ENCODE measurements around the gene RPS6KL1. TPM values are rescaled to one million over a fixed set of nuclear protein-coding genes. Genes with fewer than 3 reads are reported as not detected.

RPS6KL1 gene
- total RNA-seq, 1 experiment from 2014 or later = 4.2 TPM

GRCh38 chr14:74954947-74955228 is 31.8 kb upstream of the RPS6KL1 start:
- Histone ChIP-seq H3K27ac (no peak overlapping the region), H3K79me2 (ENCODE audit: low read depth) (no peaks in the 10 kb centered on the region), H3K9me2 (ENCODE audit: insufficient read depth) (no peaks in the 10 kb centered on the region), H3K27me3 (ENCODE audit: insufficient read depth, low read depth) (peaks cover 5% of the 10 kb centered on the region; the same call in 1 of the 2 replicates), H3K4me2 (peak overlapping the region; percentile 92), H2AFZ (peak overlapping the region; percentile 89), H3F3A (ENCODE audit: insufficient read depth, low read depth) (peaks cover 11% of the 10 kb centered on the region; the same call in 1 of the 2 replicates), H3K36me3 (ENCODE audit: low read depth) (no peaks in the 10 kb centered on the region), H3K4me1 (replicated peaks; ENCODE audit: insufficient read depth) (peaks cover 13% of the 10 kb centered on the region), H3K4me3 (peak overlapping the region; percentile 66), H3K9me3 (ENCODE audit: insufficient read depth, low read depth) (no peaks in the 10 kb centered on the region), H4K20me1 (ENCODE audit: insufficient read depth) (no peaks in the 10 kb centered on the region)
- CTCF ChIA-PET = interaction anchor here (0.7 to 0.8 kb wide), 3 partner anchors 8 to 338 kb away, joined by 3 to 4 read pairs (median 3); no protein-coding TSS in a partner anchor
- TF ChIP-seq EZH2 (IDR thresholded peaks at IDR 0.05; ENCODE audit: low read depth) = no peak
- TF ChIP-seq, protein P1, sequence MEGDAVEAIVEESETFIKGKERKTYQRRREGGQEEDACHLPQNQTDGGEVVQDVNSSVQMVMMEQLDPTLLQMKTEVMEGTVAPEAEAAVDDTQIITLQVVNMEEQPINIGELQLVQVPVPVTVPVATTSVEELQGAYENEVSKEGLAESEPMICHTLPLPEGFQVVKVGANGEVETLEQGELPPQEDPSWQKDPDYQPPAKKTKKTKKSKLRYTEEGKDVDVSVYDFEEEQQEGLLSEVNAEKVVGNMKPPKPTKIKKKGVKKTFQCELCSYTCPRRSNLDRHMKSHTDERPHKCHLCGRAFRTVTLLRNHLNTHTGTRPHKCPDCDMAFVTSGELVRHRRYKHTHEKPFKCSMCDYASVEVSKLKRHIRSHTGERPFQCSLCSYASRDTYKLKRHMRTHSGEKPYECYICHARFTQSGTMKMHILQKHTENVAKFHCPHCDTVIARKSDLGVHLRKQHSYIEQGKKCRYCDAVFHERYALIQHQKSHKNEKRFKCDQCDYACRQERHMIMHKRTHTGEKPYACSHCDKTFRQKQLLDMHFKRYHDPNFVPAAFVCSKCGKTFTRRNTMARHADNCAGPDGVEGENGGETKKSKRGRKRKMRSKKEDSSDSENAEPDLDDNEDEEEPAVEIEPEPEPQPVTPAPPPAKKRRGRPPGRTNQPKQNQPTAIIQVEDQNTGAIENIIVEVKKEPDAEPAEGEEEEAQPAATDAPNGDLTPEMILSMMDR (conservative IDR thresholded peaks at IDR 0.05) = no peak
- intact Hi-C loops (cut with micrococcal nuclease; ENCODE audit: unreplicated experiment) = loop anchor here (2.0 kb wide), 1 partner anchor 48 kb away; the partner anchor contains the start of gene EIF2B2
- POLR2A ChIA-PET (ENCODE audit: unreplicated experiment) = interaction anchor here (0.6 to 1.0 kb wide), 8 partner anchors 9 to 328 kb away, joined by 3 to 7 read pairs (median 4); partner anchors contain the start of gene ZC2HC1C
- TSS peak; percentile 55 for BruUV-seq (replicated peaks)
- no peak for DNase-seq

GRCh38 chr14:74954232-74954946 is 31.3 kb upstream of the RPS6KL1 start:
- Histone ChIP-seq H3K36me3 (ENCODE audit: low read depth) (no peaks in the 10 kb centered on the region), H3K9me3 (ENCODE audit: insufficient read depth, low read depth) (no peaks in the 10 kb centered on the region), H3F3A (ENCODE audit: insufficient read depth, low read depth) (peaks cover 11% of the 10 kb centered on the region; the same call in 1 of the 2 replicates), H3K4me2 (peak overlapping the region; percentile 92), H3K4me1 (replicated peaks; ENCODE audit: insufficient read depth) (peaks cover 8% of the 10 kb centered on the region), H3K27me3 (ENCODE audit: insufficient read depth, low read depth) (peaks cover 5% of the 10 kb centered on the region; the same call in 1 of the 2 replicates), H3K79me2 (ENCODE audit: low read depth) (no peaks in the 10 kb centered on the region), H4K20me1 (ENCODE audit: insufficient read depth) (no peaks in the 10 kb centered on the region), H3K9me2 (ENCODE audit: insufficient read depth) (no peaks in the 10 kb centered on the region), H2AFZ (no peak overlapping the region), H3K4me3 (no peak overlapping the region), H3K27ac (no peak overlapping the region)
- DNase-seq = peak in 1 of 2 experiments; percentile 48
- CTCF ChIA-PET = interaction anchor here (1.3 to 1.4 kb wide), 2 partner anchors 9 to 48 kb away, joined by 3 to 5 read pairs; no protein-coding TSS in a partner anchor
- POLR2A ChIA-PET (ENCODE audit: unreplicated experiment) = interaction anchor here (0.6 kb wide), 3 partner anchors 16 to 49 kb away, joined by 3 to 4 read pairs (median 3); no protein-coding TSS in a partner anchor
- no TSS peak for BruUV-seq (replicated peaks)
- no peak for TF ChIP-seq EZH2 (IDR thresholded peaks at IDR 0.05; ENCODE audit: low read depth)
- TF ChIP-seq, protein P1 (conservative IDR thresholded peaks at IDR 0.05) = no peak
- intact Hi-C loops (cut with micrococcal nuclease; ENCODE audit: unreplicated experiment) = loop anchor here (2.0 kb wide), 1 partner anchor 48 kb away; the partner anchor contains the start of gene EIF2B2

DNA sequence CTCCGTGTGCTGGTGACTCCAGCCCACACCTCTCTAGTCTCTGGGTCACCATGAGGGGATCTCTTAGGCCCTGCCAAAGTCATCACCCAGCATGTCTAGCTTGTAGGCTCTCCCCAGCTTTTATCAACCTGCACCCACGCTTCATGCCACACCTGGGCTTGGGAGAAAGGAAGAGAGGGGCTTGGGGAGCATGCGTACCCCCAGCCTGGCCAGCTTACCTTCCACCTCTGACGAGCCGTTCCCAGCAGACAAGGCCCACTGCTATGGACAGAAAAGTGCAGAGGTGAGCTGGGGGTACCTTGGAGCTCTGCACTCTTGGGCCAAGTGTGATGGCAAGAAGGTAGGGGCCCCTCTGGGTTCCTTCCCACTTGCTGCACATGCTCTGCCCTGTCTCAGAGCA is 30.6 kb upstream of the RPS6KL1 start:
- intact Hi-C loops (cut with micrococcal nuclease; ENCODE audit: unreplicated experiment) = loop anchor here (2.0 kb wide), 1 partner anchor 49 kb away; the partner anchor contains the start of gene EIF2B2
- Histone ChIP-seq H3K9me2 (ENCODE audit: insufficient read depth) (no peaks in the 10 kb centered on the region), H3K27ac (no peak overlapping the region), H3K4me1 (replicated peaks; ENCODE audit: insufficient read depth) (peaks cover 5% of the 10 kb centered on the region; the same call in 1 of the 2 replicates), H3K4me3 (no peak overlapping the region), H3K36me3 (ENCODE audit: low read depth) (no peaks in the 10 kb centered on the region), H4K20me1 (ENCODE audit: insufficient read depth) (no peaks in the 10 kb centered on the region), H3K9me3 (ENCODE audit: insufficient read depth, low read depth) (no peaks in the 10 kb centered on the region), H3K27me3 (ENCODE audit: insufficient read depth, low read depth) (peaks cover 5% of the 10 kb centered on the region; the same call in 1 of the 2 replicates), H2AFZ (no peak overlapping the region), H3K79me2 (ENCODE audit: low read depth) (no peaks in the 10 kb centered on the region), H3F3A (ENCODE audit: insufficient read depth, low read depth) (0 out of 2 replicates have a peak, but pooled peaks cover 5% of the 10 kb centered on the region), H3K4me2 (no peak overlapping the region)
- DNase-seq = no peak
- TF ChIP-seq, protein P1 (conservative IDR thresholded peaks at IDR 0.05) = no peak
- no peak for TF ChIP-seq EZH2 (IDR thresholded peaks at IDR 0.05; ENCODE audit: low read depth)
- no TSS peak for BruUV-seq (replicated peaks)
- ChIA-PET POLR2A (ENCODE audit: unreplicated experiment) (interaction anchor here (0.6 kb wide), 4 partner anchors 28 to 108 kb away, joined by 3 to 4 read pairs (median 4); partner anchors contain the start of gene EIF2B2), CTCF (interaction anchor here (1.3 to 1.4 kb wide), 2 partner anchors 9 to 48 kb away, joined by 3 to 5 read pairs; no protein-coding TSS in a partner anchor)

Data from PC-9 (cell line).